HepG2 (cell line): ENCODE measurements around the gene RCOR1. TPM values are rescaled to one million over a fixed set of nuclear protein-coding genes. Genes with fewer than 3 reads are reported as not detected.
A peak's percentile ranks its signal among the peaks of the same experiment; 100 is the strongest.

Experiments used
- AKAP8 ChIP-seq: sonication (generic); formaldehyde crosslinking; IDR thresholded peaks from 2 replicates; pipeline ENCODE4 v1.5.1; 2020; ENCODE audit warnings: mild to moderate bottlenecking, missing genetic modification reagents
- HNF4A ChIP-seq: sonication (generic); formaldehyde crosslinking; IDR thresholded peaks from 2 replicates; pipeline ENCODE4 v1.4.0; 2020; ENCODE audit warnings: missing genetic modification reagents
- HNF4G ChIP-seq, 2 experiments: sonication (generic) in 1 of 2; formaldehyde crosslinking in 1 of 2; IDR thresholded peaks; 2 replicates each; pipeline versions ENCODE4 v1.4.0 to v1.6.1; 2011 to 2020; ENCODE audit warnings: borderline replicate concordance in 2 of 2, low read depth in 2 of 2, mild to moderate bottlenecking in 2 of 2, low read length in 1 of 2, missing genetic modification reagents in 1 of 2, moderate library complexity in 1 of 2
- LCORL ChIP-seq, 2 experiments: fragments of 450-650 bp in 1 of 2; sonication (generic) in 1 of 2; formaldehyde crosslinking in 1 of 2; IDR thresholded peaks; 2 replicates each; pipeline versions ENCODE4 v1.5.0 to v1.6.1; 2017 to 2020; ENCODE audit warnings: antibody characterized with exemption in 1 of 2, missing genetic modification reagents in 1 of 2
- PATZ1 ChIP-seq: sonication (generic); formaldehyde crosslinking; IDR thresholded peaks from 2 replicates; pipeline ENCODE4 v1.4.0; 2020; ENCODE audit warnings: missing genetic modification reagents
- PBX2 ChIP-seq: IDR thresholded peaks from 2 replicates; pipeline ENCODE4 v1.6.1; 2016; ENCODE audit warnings: control low read depth
- REPIN1 ChIP-seq: sonication (generic); formaldehyde crosslinking; IDR thresholded peaks from 2 replicates; pipeline ENCODE4 v1.8.0; 2022; ENCODE audit warnings: missing genetic modification reagents, low read depth, mild to moderate bottlenecking, borderline replicate concordance
- SAP130 ChIP-seq: IDR thresholded peaks from 2 replicates; pipeline ENCODE4 v1.6.1; 2016; ENCODE audit warnings: low read depth
- SMAD3 ChIP-seq: sonication (generic); formaldehyde crosslinking; IDR thresholded peaks from 2 replicates; pipeline ENCODE4 v1.4.0; 2020; ENCODE audit warnings: missing genetic modification reagents
- SP4 ChIP-seq: sonication (generic); formaldehyde crosslinking; IDR thresholded peaks from 2 replicates; pipeline ENCODE4 v1.8.1; 2023; ENCODE audit warnings: mild to moderate bottlenecking, missing genetic modification reagents
- TEAD3 ChIP-seq: optimal IDR thresholded peaks from 2 replicates; pipeline ENCODE3; 2016; ENCODE audit warnings: borderline replicate concordance
- ZFY ChIP-seq: sonication (generic); formaldehyde crosslinking; IDR thresholded peaks from 2 replicates; pipeline ENCODE4 v1.4.0; 2020; ENCODE audit warnings: missing genetic modification reagents
- ZMYM3 ChIP-seq: sonication (generic); formaldehyde crosslinking; IDR thresholded peaks from 2 replicates; pipeline ENCODE4 v1.5.1; 2020; ENCODE audit warnings: mild to moderate bottlenecking, missing genetic modification reagents
- ZNF362 ChIP-seq: sonication (generic); formaldehyde crosslinking; IDR thresholded peaks from 2 replicates; pipeline ENCODE4 v1.4.0; 2020; ENCODE audit warnings: missing genetic modification reagents, mild to moderate bottlenecking, borderline replicate concordance
- ZNF574 ChIP-seq: sonication (generic); formaldehyde crosslinking; IDR thresholded peaks from 2 replicates; pipeline ENCODE4 v1.4.0; 2020; ENCODE audit warnings: missing genetic modification reagents
- ZNF687 ChIP-seq: sonication (generic); formaldehyde crosslinking; IDR thresholded peaks from 2 replicates; pipeline ENCODE4 v1.5.1; 2020; ENCODE audit warnings: mild to moderate bottlenecking, missing genetic modification reagents, moderate library complexity
- ZNF768 ChIP-seq: sonication (generic); formaldehyde crosslinking; IDR thresholded peaks from 2 replicates; pipeline ENCODE4 v1.4.0; 2020; ENCODE audit warnings: missing genetic modification reagents
- polyA plus RNA-seq, 8 experiments: library from polyadenylated mRNA; depleted of rRNA in 3 of 8; stranded (reverse) in 7 of 8; unstranded in 1 of 8; fragments of >200 nt; fragmentation: Illumina TruSeq in 4 of 8; extraction: Trizol in 4 of 8; gene quantifications; 2 replicates each; pipeline versions ENCODE4 v1.2.1 to v1.2.3, GENCODE V29; 2011 to 2016; ENCODE audit warnings: low read depth in 4 of 8, missing spikeins in 1 of 8, mixed read lengths in 1 of 8; ENCODE audit not compliant: insufficient read depth in 1 of 8
- total RNA-seq, 5 experiments: library from RNA; depleted of rRNA; stranded (reverse); fragments of >200 nt; fragmentation: Illumina TruSeq; extraction: Trizol; gene quantifications; 2 replicates each; pipeline ENCODE4 v1.2.3, GENCODE V29; 2016; ENCODE audit warnings: low read depth in 1 of 5

RCOR1 gene
- total and polyA plus RNA-seq, 2 of the 13 experiments (the other 11 are each of a cell fraction or from before 2014, with no cell fraction given), result 10.2 to 11.1 TPM

GRCh38 chr14:102558556-102558955 is 33.9 kb upstream of the RCOR1 start (continued):
- TF ChIP-seq PBX2 (0 out of 2 replicates have a peak, but pooled peaks have one; percentile 23), AKAP8 (peak; percentile 76; the same call in 1 of the 2 replicates), ZMYM3 (CRISPR knock-in tag) (peak; percentile 65), ZNF768 (CRISPR knock-in tag) (peak; percentile 96), ZNF687 (peak; percentile 50), REPIN1 (no peak), TEAD3 (CRISPR knock-in tag) (peak; percentile 39), ZFY (CRISPR knock-in tag) (peak; percentile 50), HNF4G (IDR thresholded peaks at IDR 0.05; ENCODE audit: borderline replicate concordance, low read depth, low read length) (0 out of 2 replicates have a peak, but pooled peaks have one; percentile 5), HNF4G (CRISPR knock-in tag; IDR thresholded peaks at IDR 0.05; ENCODE audit: borderline replicate concordance, low read depth) (no peak), ZNF574 (CRISPR knock-in tag) (0 out of 2 replicates have a peak, but pooled peaks have one; percentile 17), PATZ1 (CRISPR knock-in tag) (no peak), HNF4A (CRISPR knock-in tag) (peak; percentile 29; the same call in 1 of the 2 replicates), ZNF362 (peak; percentile 34; the same call in 1 of the 2 replicates), SAP130 (CRISPR knock-in tag) (0 out of 2 replicates have a peak, but pooled peaks have one; percentile 13), SMAD3 (0 out of 2 replicates have a peak, but pooled peaks have one; percentile 25), SP4 (CRISPR knock-in tag) (no peak), LCORL (IDR thresholded peaks at IDR 0.05) (no peak), LCORL (CRISPR knock-in tag; IDR thresholded peaks at IDR 0.05) (0 out of 2 replicates have a peak, but pooled peaks have one; percentile 18)
